Kidney glomerular epithelial cell (primary cell): ENCODE measurements around the gene RPL27.

Experiments
- DNase-seq: peaks from one replicate; lab custom pipeline; 2025; lab: John Stamatoyannopoulos, UW

The RPL27 gene

DNA sequence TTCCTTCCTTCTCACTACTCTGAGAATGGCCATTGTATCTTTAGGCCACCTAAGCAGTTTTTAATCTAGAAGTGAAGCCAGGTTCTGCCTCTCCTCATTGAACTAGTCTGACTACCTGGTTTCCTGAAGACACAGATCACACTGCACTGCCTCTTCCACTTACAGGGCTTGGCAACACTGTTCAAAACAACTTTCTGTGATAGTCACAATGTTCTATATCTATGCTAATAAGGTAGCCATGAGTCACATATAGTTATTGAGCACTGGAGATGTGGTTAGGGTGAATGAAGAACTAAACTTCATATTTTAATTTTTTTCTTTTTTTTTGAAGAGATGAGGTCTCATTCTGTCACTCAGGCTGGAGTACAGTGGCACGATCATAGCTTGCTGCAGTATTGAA lies 53.8 kb downstream of the RPL27 start:
- DNase-seq = no peak
